ENCODE results near the gene BRINP1. TPM values are rescaled to one million over a fixed set of nuclear protein-coding genes. Genes with fewer than 3 reads are reported as not detected.

BRINP1 gene
- total and polyA plus RNA-seq, 2 of the 8 experiments (the other 6 are each of a cell fraction or from before 2014, with no cell fraction given): 19.5 to 20.5 TPM

DNA sequence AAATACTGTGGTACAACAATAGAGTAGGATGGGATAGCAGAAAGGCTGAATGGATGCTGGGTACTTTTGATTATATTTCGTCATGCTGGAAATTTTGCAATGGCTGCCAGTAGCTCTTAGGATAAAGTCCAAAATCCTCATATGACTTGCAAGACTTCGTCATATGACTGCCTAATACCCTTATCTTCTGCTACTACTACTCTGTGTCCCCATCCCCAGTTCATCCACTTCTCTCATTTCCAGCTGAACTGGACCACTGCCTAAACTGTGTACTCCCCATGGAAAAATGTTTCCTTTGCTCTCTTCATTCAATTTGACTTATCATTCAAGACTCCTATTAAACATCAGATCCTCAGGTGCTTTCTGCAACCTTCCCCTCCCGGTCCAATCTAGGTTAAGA lies 212.9 kb downstream of the BRINP1 start (continued):
- TF ChIP-seq, protein P1, sequence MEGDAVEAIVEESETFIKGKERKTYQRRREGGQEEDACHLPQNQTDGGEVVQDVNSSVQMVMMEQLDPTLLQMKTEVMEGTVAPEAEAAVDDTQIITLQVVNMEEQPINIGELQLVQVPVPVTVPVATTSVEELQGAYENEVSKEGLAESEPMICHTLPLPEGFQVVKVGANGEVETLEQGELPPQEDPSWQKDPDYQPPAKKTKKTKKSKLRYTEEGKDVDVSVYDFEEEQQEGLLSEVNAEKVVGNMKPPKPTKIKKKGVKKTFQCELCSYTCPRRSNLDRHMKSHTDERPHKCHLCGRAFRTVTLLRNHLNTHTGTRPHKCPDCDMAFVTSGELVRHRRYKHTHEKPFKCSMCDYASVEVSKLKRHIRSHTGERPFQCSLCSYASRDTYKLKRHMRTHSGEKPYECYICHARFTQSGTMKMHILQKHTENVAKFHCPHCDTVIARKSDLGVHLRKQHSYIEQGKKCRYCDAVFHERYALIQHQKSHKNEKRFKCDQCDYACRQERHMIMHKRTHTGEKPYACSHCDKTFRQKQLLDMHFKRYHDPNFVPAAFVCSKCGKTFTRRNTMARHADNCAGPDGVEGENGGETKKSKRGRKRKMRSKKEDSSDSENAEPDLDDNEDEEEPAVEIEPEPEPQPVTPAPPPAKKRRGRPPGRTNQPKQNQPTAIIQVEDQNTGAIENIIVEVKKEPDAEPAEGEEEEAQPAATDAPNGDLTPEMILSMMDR (IDR thresholded peaks at IDR 0.05; ENCODE audit: control extremely low read depth in 1 of 3, insufficient read depth in 1 of 3, low read depth in 1 of 3, low read length in 3 of 3): no peak
- TF ChIP-seq CEBPB (IDR thresholded peaks at IDR 0.05; ENCODE audit: low read depth, low read length): no peak
